Spleen (tissue), 13 donors: ENCODE results near the gene TRHDE. TPM values are rescaled to one million over a fixed set of nuclear protein-coding genes. Genes with fewer than 3 reads are reported as not detected.
A peak's percentile ranks its signal among the peaks of the same experiment; 100 is the strongest.

ENCODE experiments used
- DNase-seq: peaks from one replicate; pipeline ENCODE4 v3.0.0-alpha.2; 2020
- H3K27ac ChIP-seq, 8 donors: fragments of 200-600 bp; sonication (generic) in 7 of 8; 1 replicate in 4 of 8; 2 replicates in 4 of 8; pipeline versions ENCODE4 v1.5.0 to v1.8.0; 2016 to 2021; ENCODE audit warnings: inconsistent platforms in 4 of 8, mild to moderate bottlenecking in 4 of 8, moderate library complexity in 1 of 8
- H3K27me3 ChIP-seq, 7 donors: fragments of 200-600 bp; sonication (generic) in 6 of 7; replicated peaks in 1 of 7; 1 replicate in 4 of 7; 2 replicates in 3 of 7; pipeline versions ENCODE4 v1.5.0 to v1.8.0; 2016 to 2021; ENCODE audit warnings: inconsistent platforms in 3 of 7, mild to moderate bottlenecking in 1 of 7
- H3K36me3 ChIP-seq, 6 donors: fragments of 200-600 bp; sonication (generic) in 5 of 6; 1 replicate in 4 of 6; 2 replicates in 2 of 6; pipeline versions ENCODE4 v1.5.0 to v1.8.0; 2016 to 2021; ENCODE audit warnings: inconsistent platforms in 2 of 6
- H3K4me1 ChIP-seq, 6 donors: fragments of 200-600 bp; sonication (generic) in 5 of 6; 1 replicate in 3 of 6; 2 replicates in 3 of 6; pipeline versions ENCODE4 v1.5.0 to v1.8.0; 2016 to 2021; ENCODE audit warnings: inconsistent platforms in 3 of 6
- H3K4me3 ChIP-seq, 8 donors: fragments of 200-600 bp; sonication (generic) in 7 of 8; 1 replicate in 4 of 8; 2 replicates in 4 of 8; pipeline versions ENCODE4 v1.5.0 to v1.8.0; 2016 to 2021; ENCODE audit warnings: inconsistent platforms in 4 of 8, mild to moderate bottlenecking in 4 of 8, moderate library complexity in 2 of 8
- H3K9me3 ChIP-seq, 8 donors: fragments of 200-600 bp; sonication (generic) in 7 of 8; 1 replicate in 4 of 8; 2 replicates in 4 of 8; pipeline versions ENCODE4 v1.5.0 to v1.8.0; 2016 to 2021; ENCODE audit warnings: inconsistent platforms in 4 of 8
- CTCF ChIP-seq, 11 experiments: fragments of 200-600 bp in 7 of 11; fragments of 450-650 bp in 4 of 11; sonication (generic) in 4 of 11; IDR thresholded peaks in 8 of 11; conservative IDR thresholded peaks in 3 of 11; 1 replicate in 7 of 11; 2 replicates in 4 of 11; pipeline versions ENCODE4 v1.4.0 to v1.8.0; 2016 to 2021; ENCODE audit warnings: antibody characterized with exemption in 11 of 11, inconsistent platforms in 4 of 11, mild to moderate bottlenecking in 1 of 11
- POLR2A ChIP-seq, 3 donors: fragments of 450-650 bp; IDR thresholded peaks; one replicate each; pipeline ENCODE4 v1.5.1; 2017; ENCODE audit warnings: antibody characterized with exemption in 3 of 3, mild to moderate bottlenecking in 1 of 3
- POLR2AphosphoS5 ChIP-seq, 3 donors: sonication (generic); formaldehyde crosslinking; IDR thresholded peaks; one replicate each; pipeline ENCODE4 v1.5.1; 2017; ENCODE audit warnings: antibody characterized with exemption in 3 of 3
- WGBS, 5 donors: extraction: QIAGEN DNeasy Blood & Tissue Kit in 3 of 5; methylation state at CpG; one replicate each; pipeline versions ENCODE4 v1.1.5 to v1.1.7; 2013 to 2018; 5-methylcytosine and 5-hydroxymethylcytosine counted together
- intact Hi-C: fragments of 100-400 bp; cut with DNase I; formaldehyde crosslinking; loops from one replicate; pipeline ENCODE4 v1.15.0; 2023; ENCODE audit warnings: low total_unique reads
- long read RNA-seq, 2 donors: transcript quantifications; one replicate each; lab custom pipeline, GENCODE V29; 2026
- polyA plus RNA-seq, 3 donors: library from polyadenylated mRNA; stranded (reverse); fragments of 200-250 nt; gene quantifications; one replicate each; pipeline ENCODE4 v1.2.1, GENCODE V29; 2013
- total RNA-seq, 7 donors: library from RNA; depleted of rRNA in 3 of 7; stranded (reverse); fragments of >200 nt in 3 of 7; fragmentation: NEBNext Ultra II Directional in 4 of 7; extraction: Animal tissue kit (Norgen Biotek cat#: 25700) in 4 of 7; gene quantifications; one replicate each; pipeline versions ENCODE4 v1.1.0 to v1.2.1, GENCODE V29; 2016 to 2021
- donor health status: healthy with polysubstance abuse.
- donor health status: DM: no; HTN: no; CAD: no; lungs with moderate emphysema.
- donor health status: DM: no; HTN: no; CAD: no.
- donor health status: Bipolar disorder and iron deficiency.
- donor health status: healthy.
- donor health status: DM: no; HTN: no; CAD: no.
- donor health status: DM: yes; HTN: yes; CAD: no.

Gene TRHDE
- 10 to 100 TPM in 6 of 7 donors, 1 to 10 TPM in 1; 8.6 to 32.7 (median 24.9) TPM for total RNA-seq
- under 1 TPM; 0.26 to 0.43 (median 0.42) TPM for polyA plus RNA-seq
- long read RNA-seq, donor 1, result 0 reads
- long read RNA-seq, donor 2, result 0 reads

GRCh38 chr12:72272091-72272661, at the start of gene TRHDE:
TRHDE (plus strand) TSS chr12:72272370; CDS start chr12:72272644, 274 bp downstream.
- TF ChIP-seq POLR2A (IDR thresholded peaks at IDR 0.05) (no peak), POLR2AphosphoS5 (IDR thresholded peaks at IDR 0.05) (peak in 1 of 3 donors; percentile 52), CTCF (IDR thresholded peaks at IDR 0.05 in 8 of 11, conservative IDR thresholded peaks at IDR 0.05 in 3 of 11) (no peak)
- no peaks in the 10 kb centered on the region for H3K36me3 ChIP-seq
- peak within 1 kb of the TSS in 7 of 8 donors; percentile 41 to 72 (median 67) for H3K27ac ChIP-seq
- 1 to 3% (median 3%) methylated on average over 34 to 60 of the region's 60 CpGs for WGBS, 5 donors
- peak within 1 kb of the TSS; percentile 35 to 71 (median 47) for H3K4me3 ChIP-seq
- intact Hi-C loops, result no loop called here
- H3K27me3 ChIP-seq, result peaks cover 0 to 81% (median 37%) of the 10 kb centered on the region in 7 donors
- peak; percentile 74 for DNase-seq
- peaks cover 0 to 40% (median 24%) of the 10 kb centered on the region in 6 donors for H3K4me1 ChIP-seq
- H3K9me3 ChIP-seq, result no peaks in the 10 kb centered on the region

DNA sequence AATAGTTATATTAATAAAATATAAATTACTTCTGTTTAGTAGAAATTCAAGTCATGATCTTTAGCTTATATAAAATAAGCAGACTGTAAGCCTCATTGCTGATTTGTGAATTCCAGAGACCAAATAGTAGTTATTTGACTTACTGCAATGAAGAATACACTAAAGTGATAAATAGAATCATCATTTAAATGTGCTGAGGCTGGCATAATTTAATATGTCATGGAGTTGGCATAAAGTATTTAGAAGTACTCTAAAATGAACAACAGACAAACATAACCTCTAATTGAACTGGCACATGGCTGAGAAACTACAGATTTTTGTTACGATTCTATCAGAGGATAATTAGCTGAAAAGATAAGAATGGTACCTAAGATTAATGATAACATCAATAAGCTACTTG, 45.7 kb upstream of the TRHDE start:
- no peaks in the 10 kb centered on the region for H3K4me1 ChIP-seq
- intact Hi-C loops, result no loop called here
- TF ChIP-seq POLR2AphosphoS5 (IDR thresholded peaks at IDR 0.05) (no peak), POLR2A (IDR thresholded peaks at IDR 0.05) (no peak), CTCF (IDR thresholded peaks at IDR 0.05 in 8 of 11, conservative IDR thresholded peaks at IDR 0.05 in 3 of 11) (no peak)
- 83 to 89% (median 86%) methylated on average over 1 of the region's 1 CpG for WGBS, 5 donors
- H3K36me3 ChIP-seq, result no peaks in the 10 kb centered on the region
- H3K4me3 ChIP-seq, result no peak overlapping the region
- no peak for DNase-seq
- H3K27me3 ChIP-seq, result no peaks in the 10 kb centered on the region
- H3K27ac ChIP-seq, result no peak overlapping the region
- H3K9me3 ChIP-seq, result no peaks in the 10 kb centered on the region

- no peak for TF ChIP-seq POLR2A (IDR thresholded peaks at IDR 0.05)
- no peak for TF ChIP-seq CTCF (IDR thresholded peaks at IDR 0.05 in 8 of 11, conservative IDR thresholded peaks at IDR 0.05 in 3 of 11)
- TF ChIP-seq POLR2AphosphoS5 (IDR thresholded peaks at IDR 0.05), result no peak
- intact Hi-C loops, result no loop called here
- Histone ChIP-seq H3K9me3 (no peaks in the 10 kb centered on the region), H3K27ac (no peak overlapping the region), H3K4me1 (no peaks in the 10 kb centered on the region), H3K36me3 (no peaks in the 10 kb centered on the region), H3K27me3 (no peaks in the 10 kb centered on the region), H3K4me3 (no peak overlapping the region)
- DNase-seq, result no peak
These were observed 43.7 kb upstream of the TRHDE start for GRCh38 chr12:72228424-72228823.

DNA sequence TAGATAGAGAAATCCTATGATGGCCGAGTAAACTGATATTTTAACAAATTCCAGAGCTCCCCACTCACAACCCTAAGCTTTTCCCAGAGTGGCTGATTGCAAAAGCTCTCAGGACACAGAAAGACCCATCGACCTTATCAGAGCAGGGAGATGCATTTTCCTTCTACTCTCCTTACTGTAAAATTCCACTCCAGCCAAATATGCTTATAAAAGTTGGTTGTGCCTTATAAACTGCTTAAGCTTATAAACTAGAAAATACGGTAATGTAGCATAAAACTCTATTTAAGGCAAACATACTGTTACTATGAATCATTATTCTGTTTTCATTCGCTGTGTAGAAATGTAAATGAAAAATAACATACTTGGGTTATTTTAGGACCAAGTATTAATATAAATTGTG, 41.6 kb upstream of the TRHDE start:
- H3K27ac ChIP-seq, result no peak overlapping the region
- H3K36me3 ChIP-seq, result no peaks in the 10 kb centered on the region
- no peaks in the 10 kb centered on the region for H3K9me3 ChIP-seq
- intact Hi-C loops, result no loop called here
- WGBS, 5 donors, result 67 to 72% (median 68%) methylated on average over 4 of the region's 4 CpGs
- no peak overlapping the region for H3K4me3 ChIP-seq
- TF ChIP-seq CTCF (IDR thresholded peaks at IDR 0.05 in 8 of 11, conservative IDR thresholded peaks at IDR 0.05 in 3 of 11) (no peak), POLR2A (IDR thresholded peaks at IDR 0.05) (no peak), POLR2AphosphoS5 (IDR thresholded peaks at IDR 0.05) (no peak)
- no peak for DNase-seq
- H3K4me1 ChIP-seq, result no peaks in the 10 kb centered on the region
- H3K27me3 ChIP-seq, result no peaks in the 10 kb centered on the region
